CD4-positive, alpha-beta T cell treated with Interleukin-2 at 100 ng/mL for 4 hours (primary cell): ENCODE measurements around the gene PPM1F.
"Not testable (repeated sequence)": the region's sequence is repeated elsewhere in the genome, so short reads cannot be mapped to it uniquely, and the experiment has no call there.

Source experiments
- DNase-seq: peaks from one replicate; pipeline ENCODE4 v3.0.0-alpha.2; 2020; ENCODE audit warnings: low spot score

PPM1F gene

DNA sequence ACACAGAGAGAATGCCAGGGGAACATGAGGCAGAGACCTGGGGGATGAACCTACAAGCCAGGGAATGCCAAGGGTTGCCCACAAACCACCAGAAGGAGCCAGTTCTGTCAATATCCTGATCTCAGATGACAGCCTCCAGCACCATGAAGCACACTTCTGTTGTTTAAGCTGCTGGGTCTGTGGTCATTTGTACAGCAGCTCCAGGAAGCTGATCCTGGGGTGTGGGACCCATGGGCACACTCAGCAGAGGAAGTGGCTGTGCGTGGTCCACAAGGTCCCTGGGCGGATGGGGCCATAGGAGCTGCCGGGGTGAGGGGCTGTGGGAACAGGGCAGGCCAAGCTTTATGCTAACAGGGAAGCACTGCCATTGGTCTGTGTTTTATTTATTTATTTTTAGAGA lies 12.1 kb downstream of the PPM1F start:
- no peak for DNase-seq

DNA sequence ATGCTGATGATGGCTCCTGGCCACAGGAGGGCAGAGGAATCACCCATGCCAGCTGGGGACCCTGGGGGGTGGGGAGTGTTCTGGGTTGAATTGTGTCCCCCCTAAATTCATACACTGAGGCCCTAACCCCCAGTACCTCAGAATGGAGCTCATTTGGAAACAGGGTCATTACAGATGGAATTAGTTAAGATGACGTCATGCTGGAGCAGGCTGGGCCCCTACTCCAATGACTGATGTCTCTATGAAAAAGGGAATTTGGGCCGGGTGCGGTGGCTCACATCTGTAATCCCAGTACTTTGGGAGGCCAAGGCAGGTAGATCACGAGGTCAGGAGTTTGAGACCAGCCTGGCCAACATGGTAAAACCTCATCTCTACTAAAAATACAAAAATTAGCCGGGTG lies 12.7 kb downstream of the PPM1F start:
- DNase-seq = not testable (repeated sequence)

DNA sequence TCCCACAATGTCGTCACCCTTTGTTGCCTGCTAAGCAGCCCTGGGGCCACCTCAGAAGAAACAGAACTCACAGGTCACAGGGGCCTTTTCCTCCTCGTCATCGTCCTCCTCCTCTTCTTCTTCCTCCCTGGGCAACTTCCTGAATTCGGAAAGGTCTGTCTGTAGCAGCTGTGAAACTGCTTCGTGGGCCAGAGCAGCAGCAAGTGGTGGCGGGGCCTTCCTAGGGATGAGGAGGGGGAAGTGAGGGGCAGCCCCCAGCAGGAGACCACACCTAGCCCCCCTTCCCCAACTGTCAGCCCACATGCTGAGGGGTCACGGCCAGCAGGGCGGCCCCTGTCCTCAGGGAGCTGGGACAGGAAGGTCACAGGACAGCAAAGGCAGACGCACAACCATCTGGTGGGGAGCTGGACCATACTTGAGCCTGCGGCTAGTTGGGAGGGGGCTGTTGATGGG lies 13.2 kb downstream of the PPM1F start:
- DNase-seq = no peak

DNA sequence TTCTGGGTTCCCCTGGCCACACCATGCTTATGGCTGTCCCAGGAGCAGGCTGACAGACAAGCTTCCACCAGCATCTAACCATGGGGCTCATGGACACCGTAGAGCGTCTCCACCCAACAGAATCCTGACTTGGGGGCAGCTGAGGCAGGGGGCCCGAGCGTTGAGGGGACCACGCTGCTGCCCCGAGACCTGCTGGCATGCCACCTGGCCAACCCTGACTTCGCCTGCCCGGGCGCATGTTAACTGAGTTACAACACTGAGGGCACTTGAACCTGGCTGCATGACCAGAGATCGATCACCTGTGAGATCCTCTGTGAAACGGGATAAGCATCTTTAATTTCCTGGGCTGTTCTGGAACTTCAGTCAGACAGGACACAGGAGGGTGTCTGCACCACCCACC lies 13.7 kb downstream of the PPM1F start:
- DNase-seq = no peak

DNA sequence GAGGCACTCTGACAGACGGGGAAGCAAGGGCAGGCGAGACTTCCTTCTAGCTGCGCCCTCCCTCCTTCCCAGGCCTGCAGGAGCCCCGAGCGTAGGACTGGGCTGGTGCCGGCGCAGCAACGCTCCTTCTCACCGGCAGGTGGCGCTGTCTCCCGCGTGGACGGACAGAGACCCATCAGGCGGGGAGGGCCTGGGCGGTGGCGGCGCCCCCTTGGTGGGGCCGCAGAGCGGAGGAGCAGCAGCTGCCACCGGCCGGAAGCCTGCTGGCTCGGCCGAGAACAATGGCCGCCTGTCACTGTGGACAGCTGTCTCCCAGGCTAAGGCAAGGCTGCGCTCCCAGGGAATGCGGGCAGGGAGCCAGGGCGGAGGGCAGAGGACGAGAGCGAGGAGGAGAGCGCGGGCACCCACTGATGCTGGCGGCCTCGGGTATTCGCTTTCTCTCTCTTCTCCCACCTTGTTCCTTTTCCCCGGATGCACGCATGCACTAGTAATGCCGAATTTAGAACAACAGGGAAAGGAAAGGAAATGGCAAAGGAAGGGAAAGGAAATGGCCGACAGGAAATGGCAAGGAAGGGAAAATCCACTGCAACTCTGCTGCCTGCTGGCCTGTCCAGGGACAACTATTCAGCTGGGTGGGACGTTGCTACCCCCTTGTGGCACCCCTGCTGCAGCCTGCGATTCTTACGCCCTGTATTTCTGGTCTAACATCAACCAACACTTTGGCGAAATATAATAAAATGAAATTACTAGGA lies 14.4 kb downstream of the PPM1F start:
- DNase-seq = peak; percentile 93

DNA sequence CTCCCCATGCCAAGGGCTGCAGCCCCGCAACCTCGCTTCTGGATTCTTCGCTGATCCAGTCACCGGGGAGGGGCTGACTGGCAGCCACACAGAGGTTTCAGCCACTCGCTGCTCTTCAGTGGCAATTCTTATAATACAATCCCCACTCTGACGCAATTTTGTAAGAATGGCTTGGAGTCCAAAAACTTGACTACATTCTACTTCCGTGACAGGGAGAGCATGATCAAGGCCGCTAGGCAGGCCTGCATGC lies 14.9 kb downstream of the PPM1F start:
- no peak for DNase-seq

DNA sequence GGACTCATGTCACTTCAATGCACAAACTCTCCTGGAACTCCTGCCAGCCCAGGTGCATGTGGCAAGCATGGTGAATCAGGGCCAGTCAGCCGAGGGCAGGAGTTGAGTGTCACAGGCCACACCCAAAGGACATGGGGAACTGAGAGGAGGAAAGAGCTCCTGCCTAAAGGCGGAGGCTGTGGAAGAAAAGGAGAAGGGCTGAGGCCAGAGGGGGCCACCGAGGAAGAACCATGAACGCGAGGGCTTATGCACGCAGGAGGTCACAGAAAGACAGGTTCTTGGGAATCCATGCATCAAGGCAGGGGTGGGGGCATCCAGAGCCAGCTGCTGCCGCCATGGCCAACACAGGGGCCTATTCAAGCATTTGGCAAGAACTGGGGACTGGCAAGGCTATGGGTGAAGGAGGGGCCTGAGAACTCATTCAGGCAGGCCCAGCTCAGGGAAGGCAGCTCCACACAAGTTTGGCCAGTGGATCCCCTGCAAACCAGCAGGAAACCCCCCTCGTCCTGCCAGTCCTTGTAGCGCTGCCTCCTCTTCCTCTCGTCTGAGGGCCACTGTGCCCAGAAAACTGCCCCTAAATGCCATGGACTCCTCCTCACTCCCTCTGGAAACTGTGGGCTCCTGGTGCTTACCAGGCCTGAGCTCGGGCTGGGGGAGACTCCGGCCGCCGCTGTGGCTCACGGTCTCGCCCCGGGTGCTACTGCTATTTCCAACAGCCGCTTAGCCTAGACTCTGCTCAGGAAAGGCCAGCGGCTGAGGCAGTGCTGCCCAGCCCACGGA lies 15.4 kb downstream of the PPM1F start:
- DNase-seq = no peak

DNA sequence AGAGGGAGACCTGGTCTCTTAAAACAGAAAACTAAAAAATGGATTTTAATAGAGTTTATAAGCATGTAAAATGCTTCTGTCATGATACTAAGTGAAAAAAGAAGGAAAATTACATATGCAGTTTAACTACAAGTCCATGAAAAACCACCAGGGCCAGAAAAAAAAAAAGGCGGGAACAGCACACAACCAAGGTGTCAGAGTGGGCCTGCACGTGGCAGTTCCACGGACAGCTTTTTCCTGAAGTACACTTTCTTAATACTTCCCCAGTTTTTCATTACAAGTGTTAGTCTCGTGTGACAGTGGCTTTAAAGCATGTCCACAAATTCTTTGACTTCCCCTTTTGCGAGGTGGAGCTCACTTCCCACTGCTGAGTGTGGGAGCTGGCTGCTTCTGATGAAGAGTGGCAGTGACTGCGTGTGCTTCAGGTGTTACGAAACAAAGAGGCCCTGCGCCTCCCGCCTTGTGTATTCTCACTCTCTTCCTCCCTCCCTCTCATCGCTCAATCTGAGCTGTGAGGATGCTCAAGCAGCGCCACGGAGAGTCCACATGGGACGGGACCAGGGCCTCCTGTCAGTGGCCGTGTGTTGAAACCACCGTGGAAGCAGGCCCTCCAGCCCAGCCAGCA lies 16.4 kb downstream of the PPM1F start:
- DNase-seq = no peak

DNA sequence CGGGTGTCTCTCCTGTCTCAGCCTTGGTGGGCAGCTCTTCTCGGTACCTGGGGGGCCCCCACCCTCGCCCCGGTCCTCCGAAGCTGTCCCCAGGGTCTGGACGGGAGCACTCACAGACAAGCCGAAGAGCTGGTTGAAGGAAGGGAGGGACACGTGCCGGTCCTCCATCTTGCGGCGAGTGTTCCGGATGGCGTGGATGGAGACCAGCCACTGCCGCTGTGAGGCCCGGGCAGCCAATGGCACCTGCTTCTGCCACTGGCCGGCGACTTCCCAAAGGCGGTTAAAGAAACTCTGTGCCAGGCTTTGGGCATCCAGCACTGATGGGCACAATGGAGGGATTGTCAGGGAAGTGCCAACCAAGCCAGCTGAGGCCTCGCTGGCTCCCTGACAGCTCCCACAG lies 18.7 kb downstream of the PPM1F start:
- DNase-seq = no peak

DNA sequence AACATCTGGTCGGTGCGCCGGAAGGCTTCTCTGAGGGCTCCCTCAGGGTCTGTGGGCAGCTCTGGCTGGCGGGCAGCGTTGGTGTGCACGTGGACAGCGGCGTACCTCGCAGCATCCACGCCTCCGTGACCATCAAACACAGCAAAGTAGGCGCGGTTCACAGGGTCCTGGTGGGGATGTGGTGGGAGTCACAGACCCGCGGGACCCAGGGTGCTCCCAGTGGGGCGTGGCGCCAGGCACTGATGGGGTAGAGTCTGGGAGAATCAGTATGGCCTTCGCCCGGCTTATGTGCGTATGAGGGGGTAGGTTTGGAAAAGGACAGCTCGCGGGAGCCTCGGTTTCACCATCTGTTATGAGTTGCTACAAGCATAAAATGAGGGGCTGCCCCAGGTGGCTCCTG lies 19.2 kb downstream of the PPM1F start:
- no peak for DNase-seq

DNA sequence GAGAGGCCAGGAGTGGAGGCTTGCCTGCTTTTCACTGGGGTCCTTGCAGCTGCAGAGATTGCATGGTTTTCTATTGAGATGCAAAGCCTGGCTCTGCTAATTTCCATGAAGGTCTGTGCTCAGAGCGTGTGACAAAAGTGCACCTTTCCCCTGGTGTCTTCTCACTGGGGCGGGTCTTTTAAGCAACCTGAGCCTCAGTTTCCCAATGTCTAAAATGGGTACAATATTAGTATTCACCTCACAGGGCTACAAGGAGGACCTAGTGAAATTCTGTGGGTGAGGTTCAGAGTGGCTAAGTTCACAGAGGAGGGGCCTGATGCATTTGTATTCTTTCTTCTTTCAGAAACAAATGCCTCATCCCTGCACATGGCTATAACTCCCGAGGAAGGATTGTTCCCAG lies 20.3 kb downstream of the PPM1F start:
- no peak for DNase-seq

DNA sequence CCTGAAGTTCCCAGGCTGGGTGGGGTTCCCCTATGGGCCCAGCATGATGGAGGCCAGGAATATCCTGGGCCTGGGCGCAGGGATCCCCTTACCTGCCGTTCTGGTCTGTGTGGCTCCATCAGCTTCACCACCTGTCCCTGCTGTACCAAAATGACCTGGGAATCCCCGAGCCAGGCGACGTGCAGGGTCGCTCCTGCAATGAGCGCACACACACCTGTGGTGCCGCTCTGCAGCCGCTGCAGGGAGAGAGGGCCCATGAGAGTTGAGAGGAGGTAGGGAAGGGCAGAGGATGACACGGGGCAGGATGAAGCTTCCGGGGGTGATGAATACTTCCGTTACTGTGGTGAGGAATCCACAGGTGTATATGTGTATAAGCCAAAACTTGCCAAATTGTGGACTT lies 21.6 kb downstream of the PPM1F start:
- DNase-seq = no peak

DNA sequence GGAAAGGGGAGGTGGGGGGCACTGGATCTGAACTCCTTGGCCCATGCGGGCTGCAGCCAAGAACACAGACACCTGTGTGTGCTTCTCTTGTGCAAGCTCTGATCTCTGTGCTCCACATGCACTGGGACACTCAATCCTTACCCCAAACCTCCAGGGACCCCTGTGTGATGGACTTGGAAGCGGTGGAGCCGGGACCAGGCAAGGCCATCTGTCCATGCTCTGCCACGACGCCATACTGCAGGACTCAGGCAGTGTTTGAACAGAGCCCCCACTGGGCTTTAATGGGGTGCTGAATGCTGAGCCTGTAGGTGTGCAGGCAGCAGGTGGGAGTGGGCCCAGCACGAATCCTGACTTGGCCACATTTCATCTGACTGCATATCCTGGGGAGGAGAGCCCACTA lies 23.4 kb downstream of the PPM1F start:
- no peak for DNase-seq

DNA sequence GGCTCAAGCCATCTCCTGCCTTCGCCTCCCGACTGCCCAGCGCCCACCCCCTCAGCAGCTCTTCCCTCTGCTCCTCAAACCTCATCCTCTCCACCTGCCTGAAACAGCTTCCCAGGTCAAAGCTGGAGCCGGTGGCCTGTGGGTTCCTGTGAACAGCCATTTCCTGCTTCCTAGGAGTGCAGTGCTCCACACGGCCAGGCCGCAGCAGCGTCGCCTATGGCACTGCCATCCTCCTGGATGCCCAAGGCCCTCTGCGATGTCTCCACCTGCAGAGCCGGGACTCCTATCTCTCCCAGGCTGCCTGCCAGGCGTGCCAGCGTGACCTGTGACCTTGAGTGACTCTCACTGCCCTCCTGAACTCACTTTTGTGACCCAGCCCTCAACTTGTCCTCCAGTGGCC lies 24.6 kb downstream of the PPM1F start:
- no peak for DNase-seq

DNA sequence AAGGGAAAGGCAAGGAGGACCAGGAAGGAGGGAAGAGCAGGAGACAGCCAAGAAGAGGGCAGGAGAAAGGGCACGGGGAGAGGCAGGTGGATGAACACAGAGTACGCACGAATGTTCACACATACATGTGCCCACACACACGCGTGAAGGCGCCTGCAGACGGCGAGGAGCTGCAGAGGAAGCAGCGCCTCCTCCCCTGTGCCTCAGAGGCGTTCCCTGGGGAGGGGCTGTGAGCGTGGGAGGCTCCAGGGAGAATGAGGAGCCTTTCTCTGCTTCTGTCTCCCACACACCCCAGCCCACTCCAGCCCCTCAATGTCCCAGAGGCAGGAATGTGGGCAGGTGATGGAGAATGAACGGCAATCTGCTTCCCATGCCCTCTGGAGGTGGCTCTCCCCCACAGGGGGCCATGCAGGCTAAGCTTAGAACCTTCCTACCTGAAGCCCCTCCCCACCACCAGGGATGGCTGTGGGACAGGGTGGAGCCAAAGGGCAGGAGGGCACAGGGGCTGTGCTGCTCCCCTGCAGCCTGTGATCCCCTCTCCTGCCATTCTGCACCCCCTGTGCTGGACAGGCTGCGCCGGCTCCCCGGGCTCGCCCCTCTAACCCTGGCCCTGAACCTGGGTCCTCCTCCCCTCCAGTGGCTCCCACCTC lies 25.3 kb downstream of the PPM1F start:
- no peak for DNase-seq

DNA sequence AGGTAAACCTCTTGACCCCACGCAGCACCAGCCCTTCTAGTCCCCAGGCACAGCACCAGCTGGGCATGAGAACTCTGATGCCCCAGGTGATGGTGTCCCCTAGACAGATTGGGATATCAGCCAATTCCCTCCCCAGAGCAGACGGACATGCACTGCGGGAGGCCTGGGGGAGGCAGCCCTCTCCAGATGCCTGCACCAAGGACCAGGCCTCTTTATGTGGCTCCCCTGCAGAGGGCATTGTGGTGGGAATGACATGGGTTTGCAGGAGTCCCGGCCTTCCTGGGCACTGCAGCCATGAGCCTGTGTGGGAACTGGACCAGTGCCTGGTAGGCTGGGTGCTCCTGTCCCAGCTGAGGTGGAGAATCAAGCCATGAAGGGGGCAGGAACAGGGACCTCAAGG lies 25.9 kb downstream of the PPM1F start:
- no peak for DNase-seq

DNA sequence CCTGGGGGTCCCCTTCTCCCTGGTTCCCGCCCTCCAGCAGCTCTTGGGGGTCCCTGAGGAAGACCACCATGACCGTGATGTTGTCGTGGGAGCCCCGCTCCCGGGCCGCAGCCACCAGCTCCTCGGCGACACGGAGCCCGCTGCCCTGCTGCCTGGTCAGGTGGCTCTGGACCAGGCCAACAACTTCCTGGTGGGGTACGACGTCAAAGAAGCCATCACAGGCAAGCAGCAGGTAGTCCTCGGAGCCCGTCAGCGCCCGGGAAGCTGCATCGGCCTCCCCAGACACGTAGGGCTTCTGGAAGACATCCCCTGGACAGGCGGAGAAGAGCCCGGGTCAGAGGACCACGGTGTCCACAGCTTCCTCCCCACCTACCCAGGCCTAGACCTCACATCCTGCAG lies 29.5 kb downstream of the PPM1F start:
- DNase-seq = no peak

DNA sequence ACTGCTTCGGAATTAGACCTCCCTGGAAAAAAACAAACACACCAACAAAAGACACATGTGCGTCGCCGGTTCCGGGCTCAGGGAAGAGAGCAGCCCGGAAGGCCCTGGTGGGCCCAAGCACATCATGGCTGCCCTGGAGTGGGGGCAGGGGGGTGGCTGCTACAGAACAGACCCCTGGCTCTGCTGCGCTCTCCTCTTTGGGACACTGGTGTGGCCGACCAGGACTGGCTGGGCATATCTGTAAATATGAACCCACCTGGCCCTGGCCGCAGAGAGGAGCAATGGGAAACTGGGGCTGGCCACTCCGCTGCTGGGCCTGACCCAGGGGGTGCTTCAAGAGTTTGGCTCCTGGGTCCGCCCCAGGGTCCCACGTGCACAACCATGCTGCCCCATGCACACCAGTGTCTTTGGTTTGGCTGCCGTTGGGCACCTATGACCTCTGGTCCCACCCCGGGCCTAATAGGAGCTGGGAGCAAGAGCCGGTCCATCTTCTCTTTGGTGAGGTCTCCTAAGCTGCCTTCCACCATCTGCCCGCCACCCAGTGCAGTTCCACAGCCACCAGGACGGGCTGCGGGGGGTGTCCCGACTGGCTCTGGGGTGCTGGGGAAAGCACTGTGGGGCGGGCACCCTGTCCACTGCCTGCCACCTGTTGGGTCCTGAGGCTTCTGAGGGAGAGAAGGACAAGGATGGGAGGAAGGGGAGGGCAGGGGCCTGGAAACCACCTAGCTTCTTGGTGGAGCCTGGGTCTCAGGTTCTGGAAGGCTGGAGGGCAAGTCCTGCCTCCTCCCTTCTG lies 30.1 kb downstream of the PPM1F start:
- DNase-seq = no peak

DNA sequence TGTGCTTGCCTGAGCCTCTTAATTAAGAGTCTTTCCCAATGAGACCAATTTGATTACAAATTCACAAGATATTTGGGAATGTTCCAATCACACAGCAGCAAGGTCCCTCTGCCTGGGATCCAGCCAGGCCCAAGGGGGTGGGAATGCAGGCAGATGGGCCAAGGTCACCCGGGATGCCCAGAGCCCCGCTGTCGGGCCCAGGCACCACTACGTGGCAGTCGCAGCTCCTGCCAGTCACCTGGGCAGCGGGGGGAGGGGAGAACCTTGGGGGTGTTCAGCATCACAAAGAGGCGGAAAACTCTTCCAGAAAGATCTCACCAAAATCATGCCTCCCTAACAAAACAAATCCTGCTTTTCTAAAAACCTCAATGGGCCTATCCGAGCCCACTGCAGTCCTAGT lies 30.9 kb downstream of the PPM1F start:
- DNase-seq = no peak

DNA sequence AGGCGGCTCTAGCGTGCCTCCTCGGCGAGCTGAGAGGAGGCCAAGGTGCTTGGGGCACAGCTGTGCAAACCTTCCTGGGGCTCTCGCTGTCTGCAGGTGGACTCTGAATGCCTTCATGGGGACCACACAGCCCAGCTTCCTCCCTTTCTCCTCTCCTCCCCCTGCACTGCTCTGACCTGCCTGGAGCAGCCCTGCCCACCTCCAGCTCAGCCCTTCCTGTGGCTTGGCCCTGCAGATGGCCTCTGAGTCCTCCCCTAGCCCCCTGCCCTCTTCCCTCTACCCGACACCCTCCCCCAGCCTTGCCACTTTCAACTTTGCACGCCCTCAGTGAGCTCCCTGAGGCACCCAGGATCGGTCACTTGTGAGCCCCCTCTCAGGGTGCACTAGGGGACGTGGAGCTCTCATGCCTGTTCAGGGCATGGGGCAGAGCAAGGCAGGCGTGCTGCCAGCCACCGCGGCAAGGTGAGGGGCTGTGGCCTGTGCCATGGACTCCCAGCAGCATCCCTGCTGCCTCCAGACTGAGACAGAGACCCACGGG lies 31.4 kb downstream of the PPM1F start:
- DNase-seq = no peak

DNA sequence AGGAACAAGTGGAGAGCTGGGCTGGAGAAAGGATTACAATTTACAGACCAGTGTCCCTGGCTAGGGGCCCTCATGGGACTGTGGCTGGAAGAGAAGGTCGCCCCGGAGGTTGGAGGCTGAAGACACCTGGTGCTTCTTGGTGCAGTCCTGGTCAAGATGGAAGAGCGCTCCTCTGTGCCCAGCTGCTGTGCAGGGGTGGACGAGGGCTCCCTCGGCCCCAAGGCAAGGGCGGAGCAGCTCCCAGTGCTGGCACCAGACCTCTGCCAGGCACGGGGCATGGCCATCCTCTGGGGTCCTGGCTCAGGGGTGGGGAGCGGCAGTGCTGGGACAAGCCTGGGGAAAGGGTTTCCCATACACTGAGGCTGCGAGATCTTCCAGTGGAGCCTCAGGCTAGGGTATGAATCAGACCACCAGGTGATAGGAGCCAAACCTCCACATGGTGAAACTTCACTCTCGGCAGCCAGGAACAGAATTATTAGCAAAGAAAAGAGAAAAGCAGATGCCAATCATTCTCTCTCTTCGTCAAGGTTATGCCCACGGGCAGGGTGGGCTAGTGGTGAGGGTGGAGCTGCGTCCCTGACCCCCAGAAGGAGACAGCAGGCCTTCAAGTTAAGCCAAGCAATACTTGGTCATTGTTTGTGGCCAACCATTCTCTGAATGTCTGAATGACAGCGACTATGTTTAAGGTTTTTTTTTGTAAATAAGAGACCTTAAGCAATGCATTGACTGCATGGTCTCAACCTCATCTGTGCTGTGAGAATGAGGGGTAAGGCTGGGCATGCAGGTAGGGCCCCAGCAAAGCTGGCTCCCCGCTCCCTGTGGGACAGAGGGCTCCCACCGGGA lies 32.1 kb downstream of the PPM1F start:
- DNase-seq = no peak
